GM18498 (cell line): Measurements from ENCODE around the gene PRDX2.
A peak's percentile ranks its signal among the peaks of the same experiment; 100 is the strongest.

Source experiments
- ATAC-seq: cut with Tn5 transposase; IDR thresholded peaks from one replicate; pipeline ENCODE4 v1.9.1; 2021; ENCODE audit warnings: mild to moderate bottlenecking, moderate library complexity; ENCODE audit not compliant: unreplicated experiment

PRDX2 gene

DNA sequence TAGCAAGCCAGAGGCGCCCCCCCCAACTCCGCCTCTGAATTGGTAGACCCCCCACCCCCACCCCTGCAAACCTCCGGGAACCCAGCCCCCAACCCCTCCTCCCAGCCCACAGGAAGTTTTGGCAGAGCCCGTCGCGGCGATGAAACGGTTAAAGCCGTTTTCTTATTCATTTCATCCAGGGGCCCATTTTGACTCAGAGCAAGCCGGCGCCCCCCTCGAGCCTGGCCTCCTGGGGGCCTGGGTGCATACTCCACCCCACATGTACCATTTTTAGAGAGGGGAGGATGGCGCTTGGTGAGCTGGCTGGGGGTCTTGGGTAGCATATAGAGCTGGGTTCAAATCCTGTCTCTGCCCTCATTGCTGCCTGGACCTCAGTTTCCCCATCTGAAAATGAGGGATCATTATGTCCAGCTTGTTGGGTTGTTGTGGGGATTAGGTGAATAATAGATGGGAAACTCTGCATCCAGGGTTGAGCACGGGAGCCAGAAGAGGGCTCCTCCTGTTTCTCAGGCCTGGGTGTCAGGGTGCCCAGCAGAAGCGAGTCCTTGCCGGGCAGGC is 18.2 kb downstream of the PRDX2 start:
- ATAC-seq = no peak

DNA sequence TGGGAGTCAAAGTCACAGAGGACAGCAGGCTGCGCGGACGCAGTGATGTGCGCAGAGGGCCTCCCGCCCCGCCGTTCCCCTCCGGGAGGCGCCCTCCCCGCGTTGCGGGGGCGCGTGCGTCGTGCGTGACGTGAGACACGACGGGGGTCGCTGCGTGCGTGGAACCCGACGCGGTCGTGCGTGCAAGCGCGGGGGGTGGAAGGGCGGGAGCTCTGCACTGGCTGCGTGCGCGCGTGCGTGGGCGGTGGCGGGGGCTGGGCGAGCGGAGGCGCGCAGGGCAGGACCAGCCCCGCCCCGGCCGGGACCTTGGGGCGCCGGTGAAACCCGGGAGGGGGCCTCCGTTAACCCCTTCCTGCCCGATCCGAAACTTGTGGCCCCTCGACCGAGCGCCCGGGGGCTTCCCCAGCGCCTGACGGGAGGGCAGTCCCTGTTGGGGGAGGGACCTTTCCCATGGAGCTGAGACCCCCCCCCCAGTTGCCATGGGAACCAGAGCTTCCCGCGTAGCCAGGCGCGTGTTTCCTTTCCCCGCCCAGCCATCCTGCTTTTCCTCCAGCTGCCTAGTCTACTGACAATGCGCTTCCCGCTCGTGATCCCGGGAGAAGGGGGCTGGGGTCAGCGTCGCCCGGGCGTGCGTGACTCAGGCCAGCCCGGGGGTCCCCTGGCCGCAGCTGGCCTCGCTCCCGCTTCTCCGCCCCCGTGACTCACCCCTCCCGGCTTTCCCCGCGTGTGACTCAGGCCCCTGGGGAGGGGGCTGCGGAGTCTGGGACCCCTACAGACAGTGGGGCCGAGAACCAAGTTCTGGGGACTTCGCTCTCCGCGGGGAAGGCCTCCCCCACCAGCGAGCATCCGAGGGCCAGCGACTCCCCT is 18.9 kb downstream of the PRDX2 start:
- peak; percentile 53 for ATAC-seq

DNA sequence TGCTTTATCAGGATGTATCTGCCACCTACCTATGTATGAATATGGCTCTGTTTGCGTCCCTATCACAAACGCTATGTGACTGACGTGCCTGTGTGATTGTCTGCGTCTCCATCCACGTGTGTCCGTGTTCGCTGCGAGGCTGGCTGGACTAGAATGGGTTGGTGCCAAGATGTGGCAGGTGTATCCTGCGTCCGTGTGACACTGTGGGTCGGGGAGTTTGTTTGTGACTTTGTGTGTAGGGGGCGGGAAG is 19.5 kb downstream of the PRDX2 start:
- ATAC-seq = no peak

DNA sequence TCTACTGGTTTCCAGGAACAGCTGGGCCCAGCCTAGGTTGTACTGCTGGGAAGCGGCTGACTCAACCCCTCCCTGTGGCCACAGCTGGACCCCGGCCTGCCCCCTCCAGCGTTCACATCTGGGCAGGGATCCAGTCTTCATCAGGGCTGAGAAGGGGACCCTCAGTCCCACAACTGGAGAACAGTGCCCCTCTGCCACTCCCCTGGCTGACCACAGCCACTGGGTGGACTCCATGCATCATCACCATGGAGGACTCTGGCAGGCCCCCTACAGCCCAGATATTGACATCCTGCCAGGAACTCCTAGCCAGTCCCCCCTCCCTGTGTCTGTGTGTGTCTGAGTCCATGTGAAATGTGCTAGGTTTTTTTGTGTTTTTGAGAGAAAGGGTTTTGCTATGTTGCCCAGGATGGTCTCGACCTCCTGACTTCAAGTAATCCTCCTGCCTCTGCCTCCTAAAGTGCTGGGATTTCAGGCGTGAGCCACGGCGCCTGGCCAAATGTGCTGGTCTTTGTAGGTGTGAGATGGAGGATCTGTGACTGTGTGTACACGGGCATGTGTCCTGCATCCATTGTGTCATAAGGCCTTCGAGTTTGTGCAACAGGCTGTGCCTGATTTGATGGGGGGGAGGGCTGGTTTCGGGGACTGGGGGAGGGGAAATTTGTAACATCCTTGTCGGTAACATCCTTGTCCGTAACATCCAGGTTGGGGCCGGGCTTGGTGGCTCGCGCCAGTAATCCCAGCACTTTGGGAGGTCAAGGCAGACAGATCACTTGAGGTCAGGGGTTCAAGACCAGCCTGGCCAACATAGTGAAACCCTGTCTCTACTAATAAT is 22.2 kb downstream of the PRDX2 start:
- ATAC-seq = no peak

GRCh38 chr19:12778905-12779161 is 22.8 kb downstream of the PRDX2 start:
- no peak for ATAC-seq

DNA sequence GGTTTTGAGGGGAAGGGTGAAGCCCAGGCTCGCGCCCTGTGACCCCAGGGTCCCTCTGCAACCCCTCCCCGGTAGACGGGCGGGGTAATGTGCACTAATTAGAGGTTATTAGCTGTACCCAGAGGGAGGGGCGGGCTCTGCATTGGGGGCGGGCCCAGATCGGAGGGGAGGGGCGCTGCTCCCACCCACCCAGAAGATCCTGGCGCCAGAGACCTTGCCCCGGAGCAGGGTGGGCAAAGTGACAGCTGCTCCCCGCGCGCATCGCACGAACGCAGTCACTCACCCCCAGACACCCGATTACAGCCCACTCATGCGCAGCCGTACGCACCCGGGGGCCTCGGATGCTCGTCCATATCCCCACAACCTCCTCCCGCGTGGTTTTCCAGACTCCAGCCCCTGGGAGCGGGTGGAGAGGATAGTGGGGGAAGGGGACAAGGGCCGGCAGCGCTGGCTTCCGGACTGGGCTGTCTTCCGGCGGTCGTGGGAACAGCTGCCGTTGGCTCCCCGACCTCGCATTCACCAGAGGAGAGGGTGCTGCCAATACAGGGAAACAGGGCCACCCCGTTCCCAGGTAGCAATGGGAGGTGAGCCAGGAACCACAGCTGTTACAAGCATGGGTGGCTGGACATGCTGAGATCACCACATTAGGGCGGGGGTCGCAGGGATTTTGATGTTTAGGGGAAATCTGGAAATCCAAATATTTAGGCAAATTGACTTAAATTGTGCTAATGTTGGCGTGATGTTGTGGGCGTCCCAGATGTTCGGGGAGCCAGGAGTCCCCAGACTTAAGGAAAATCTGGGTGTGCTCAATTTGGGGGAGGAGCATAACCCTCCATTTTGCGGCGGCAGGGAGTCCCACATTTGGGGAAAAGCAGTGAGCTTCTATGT is 23.3 kb downstream of the PRDX2 start:
- ATAC-seq = no peak

- ATAC-seq = no peak
Measured at GRCh38 chr19:12777217-12778016, 24.2 kb downstream of the PRDX2 start.

DNA sequence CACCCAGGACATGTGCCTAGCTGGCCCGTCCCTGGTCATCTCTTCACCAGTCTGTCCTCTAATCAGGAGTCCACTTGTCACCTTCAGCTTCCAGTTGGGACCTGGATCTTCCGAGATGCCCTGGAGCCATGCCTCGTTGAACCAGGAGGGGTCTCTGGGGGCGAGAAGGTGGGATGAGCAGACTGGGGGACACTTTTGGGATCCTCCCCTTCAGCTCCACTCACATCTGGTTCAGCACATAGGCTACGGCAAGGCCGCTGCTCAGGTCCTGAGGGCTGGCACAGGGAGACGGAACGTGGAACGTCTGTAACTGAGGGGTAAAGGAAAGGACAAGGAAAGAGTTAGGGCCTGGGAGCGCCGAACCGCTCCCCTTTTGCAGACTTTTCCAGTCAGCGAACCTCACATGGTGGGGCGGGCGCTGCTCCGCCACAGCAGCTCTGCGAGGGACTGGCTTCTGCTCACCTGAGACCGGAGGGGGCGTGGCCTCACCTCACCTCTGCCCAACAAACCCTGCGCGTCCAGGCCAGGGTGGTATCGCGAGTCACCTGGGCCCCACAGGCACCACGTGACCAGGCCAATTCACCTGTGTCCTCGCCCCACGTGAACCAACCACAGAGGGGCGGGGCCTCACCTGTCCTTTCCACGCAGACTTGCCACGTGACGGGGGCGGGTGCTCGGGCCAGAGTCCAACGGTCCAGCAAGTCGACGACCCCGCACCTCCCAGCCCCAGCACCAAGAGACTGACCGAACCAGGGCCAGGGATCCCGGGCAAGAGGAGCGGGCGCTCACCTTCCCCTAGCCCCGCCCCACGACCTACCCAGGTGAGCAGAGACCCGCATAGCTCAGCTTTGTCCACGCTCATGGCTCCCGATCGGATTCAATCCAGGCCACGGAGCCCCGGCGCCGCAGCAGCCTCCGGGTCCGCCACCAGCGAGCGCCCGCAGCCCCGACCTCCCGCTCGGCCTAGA is 26.7 kb downstream of the PRDX2 start, which contains the start of gene HOOK2:
TSS of gene HOOK2 (minus strand) at position 965 of the 968 bp plus-strand sequence. CDS start at position 862, 103 bp downstream.
- no peak for ATAC-seq

DNA sequence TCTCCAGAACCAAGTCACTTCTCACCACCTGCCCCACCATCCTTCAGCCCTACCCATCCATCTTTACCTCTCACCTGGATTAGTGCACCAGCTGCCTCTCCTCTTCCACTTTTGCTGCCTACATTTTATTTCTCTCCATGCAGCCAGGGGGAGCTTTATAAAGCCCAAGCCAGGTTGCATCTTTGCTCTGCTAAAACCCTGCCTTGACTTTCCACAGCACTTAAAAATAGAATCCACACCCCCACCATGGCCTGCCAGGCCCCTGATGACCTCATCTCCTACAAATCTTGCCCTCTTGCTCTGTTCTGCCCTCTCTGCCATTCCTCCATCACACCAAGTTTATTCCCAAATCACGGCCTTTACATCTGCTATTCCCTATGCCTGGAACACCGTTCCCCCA is 28.0 kb downstream of the PRDX2 start:
- ATAC-seq = no peak

DNA sequence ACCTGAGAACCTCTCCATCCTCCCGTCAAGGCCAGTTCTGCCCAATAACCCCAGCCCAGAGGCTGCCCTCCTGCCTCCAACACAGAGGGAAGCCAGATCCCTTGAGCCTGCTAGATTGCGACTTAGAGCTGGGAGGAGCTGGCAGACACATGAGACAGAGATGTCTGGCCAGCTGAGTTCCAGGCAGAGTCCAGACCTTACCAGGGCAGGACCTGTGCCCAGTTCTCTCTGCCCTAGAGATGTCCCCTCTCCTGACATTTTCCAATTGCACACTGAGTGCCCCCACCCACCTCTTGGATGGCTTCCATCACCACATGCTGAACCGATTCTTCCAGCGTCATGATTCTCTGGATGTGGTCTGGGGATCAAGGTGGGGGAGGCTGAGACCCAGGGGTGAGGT is 29.3 kb downstream of the PRDX2 start:
- no peak for ATAC-seq

GRCh38 chr19:12770922-12771321 is 30.7 kb downstream of the PRDX2 start:
- no peak for ATAC-seq

DNA sequence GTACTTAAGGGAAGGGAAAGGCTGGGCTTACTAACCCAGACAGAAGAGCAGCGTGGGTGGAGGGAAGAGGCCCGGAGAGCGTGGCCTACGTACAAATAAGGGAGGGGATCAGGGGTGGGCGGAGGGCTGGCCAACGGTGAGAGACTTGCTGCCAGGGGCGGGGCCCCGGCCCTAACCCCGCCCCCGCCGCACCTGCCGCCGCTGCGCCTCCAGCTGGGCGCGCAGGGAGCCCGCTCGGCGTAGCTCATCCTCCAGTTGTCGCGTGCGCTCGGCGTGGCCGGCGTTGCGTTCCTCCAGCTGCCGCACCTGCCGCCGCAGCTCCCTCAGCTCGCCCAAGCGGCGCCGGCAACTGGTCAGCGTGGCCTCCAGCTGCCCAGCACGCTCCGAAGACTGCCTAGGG is 31.9 kb downstream of the PRDX2 start:
- ATAC-seq = no peak

DNA sequence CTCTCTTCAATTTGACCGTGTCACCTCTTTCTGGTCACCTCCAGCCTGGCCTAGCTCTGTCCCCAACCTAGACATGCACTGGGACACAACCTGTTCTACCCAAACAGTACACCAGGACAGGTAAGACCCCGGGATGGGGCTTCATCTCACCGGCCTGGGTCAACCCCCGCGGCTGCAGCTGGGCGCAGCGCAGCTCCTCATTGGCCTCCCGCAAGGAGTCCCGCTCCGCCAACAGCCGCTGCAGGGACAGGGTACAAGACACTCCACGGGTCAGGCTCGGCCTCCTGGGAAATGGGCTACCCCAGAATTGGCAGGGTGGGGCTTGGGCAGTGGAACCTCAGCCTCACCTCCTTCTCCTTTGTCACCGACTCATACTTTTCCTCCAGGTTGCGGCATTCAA is 33.9 kb downstream of the PRDX2 start:
- ATAC-seq = no peak

- ATAC-seq = no peak
Measured at GRCh38 chr19:12767150-12767549, 34.5 kb downstream of the PRDX2 start.

DNA sequence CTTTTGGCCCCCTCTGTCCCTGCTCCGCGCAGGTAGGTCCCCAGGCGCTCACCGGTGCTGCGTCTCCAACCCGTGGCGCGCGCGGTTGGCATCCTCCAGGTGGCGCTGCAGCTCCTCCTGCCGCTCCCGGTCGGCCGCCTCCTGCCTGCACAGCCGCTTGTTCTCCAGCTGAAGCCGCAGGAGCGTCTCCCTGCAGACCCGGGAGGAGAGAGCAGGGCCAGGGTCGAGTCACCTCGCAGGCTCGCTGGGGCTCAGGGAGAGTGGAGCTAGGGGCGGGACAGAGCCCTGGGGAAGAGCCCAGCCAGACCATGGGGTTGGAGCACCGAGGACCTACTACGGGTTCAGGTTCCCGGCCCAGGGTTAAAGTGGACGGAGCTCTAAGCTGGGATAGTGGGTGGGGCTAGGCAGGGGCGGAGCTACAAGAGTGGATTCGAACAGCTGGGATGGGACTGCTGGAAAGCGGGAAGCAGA is 35.5 kb downstream of the PRDX2 start:
- peak; percentile 53 for ATAC-seq

GRCh38 chr19:12764698-12765097 is 36.9 kb downstream of the PRDX2 start:
- no peak for ATAC-seq

GRCh38 chr19:12763100-12763499 is 38.5 kb downstream of the PRDX2 start:
- ATAC-seq = no peak

DNA sequence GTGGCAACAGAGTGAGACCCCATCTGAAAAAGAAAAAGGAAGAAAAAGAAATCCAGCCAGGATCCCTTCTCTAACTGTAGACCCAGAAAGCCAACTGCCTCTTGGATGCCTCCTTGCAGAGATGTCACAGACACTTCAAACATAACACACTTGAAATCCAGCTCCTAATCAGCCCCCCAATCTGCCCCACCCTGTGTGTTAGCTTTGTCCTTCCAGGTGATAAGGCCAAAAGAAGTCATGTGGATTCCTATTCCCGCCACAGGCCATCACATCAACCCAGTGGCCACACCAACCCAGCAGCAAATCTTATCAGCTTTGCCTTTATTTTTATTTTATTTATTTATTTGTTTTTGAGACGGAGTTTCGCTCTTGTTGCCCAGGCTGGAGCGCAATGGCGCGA is 41.9 kb downstream of the PRDX2 start:
- ATAC-seq = no peak
